LNCaP clone FGC (cell line): Measurements from ENCODE around the gene CD4.

Experiments
- DNase-seq: peaks from one replicate; pipeline ENCODE4 v3.0.0-alpha.2; 2011; ENCODE audit warnings: low read depth
- H3K4me3 ChIP-seq: 2 replicates; pipeline ENCODE4 v1.5.1; 2011; ENCODE audit warnings: mild to moderate bottlenecking, low read depth, low read length, control low read depth
- CTCF ChIP-seq: IDR thresholded peaks from 2 replicates; pipeline ENCODE4 v1.5.1; 2012; ENCODE audit warnings: mild to moderate bottlenecking; ENCODE audit not compliant: control insufficient read depth, insufficient read depth; ENCODE audit errors: extremely low read depth

CD4 gene

GRCh38 chr12:6750506-6750905, 38.8 kb upstream of the CD4 start:
- TF ChIP-seq CTCF, result no peak
- no peak for DNase-seq
- no peak overlapping the region for H3K4me3 ChIP-seq

GRCh38 chr12:6751767-6752166, 37.6 kb upstream of the CD4 start:
- DNase-seq, result no peak
- peak overlapping the region; percentile 65 for H3K4me3 ChIP-seq
- no peak for TF ChIP-seq CTCF

GRCh38 chr12:6752167-6752920, 37.0 kb upstream of the CD4 start:
- DNase-seq, result no peak
- H3K4me3 ChIP-seq, result peak overlapping the region; percentile 65
- peak; percentile 37 for TF ChIP-seq CTCF

GRCh38 chr12:6752921-6753771, 36.2 kb upstream of the CD4 start, which contains the start of gene MLF2:
Gene MLF2, minus strand, starts transcription at chr12:6753141. Its CDS starts 807 bp downstream, at chr12:6752334.
- DNase-seq, result peak; percentile 97
- peak within 1 kb of the TSS; percentile 65 for H3K4me3 ChIP-seq
- TF ChIP-seq CTCF, result peak; percentile 87

- TF ChIP-seq CTCF, result no peak
- no peak for DNase-seq
- H3K4me3 ChIP-seq, result peak overlapping the region; percentile 65; the same call in 1 of the 2 replicates
Observed at GRCh38 chr12:6753772-6754356, 35.5 kb upstream of the CD4 start.

GRCh38 chr12:6754411-6754810, 34.9 kb upstream of the CD4 start:
- TF ChIP-seq CTCF, result no peak
- no peak for DNase-seq
- H3K4me3 ChIP-seq, result no peak overlapping the region
